HL-60 (cell line): ENCODE results near the gene PGAM5.
A peak's percentile ranks its signal among the peaks of the same experiment; 100 is the strongest.

ENCODE experiments used
- DNase-seq, 2 experiments: peaks; one replicate each; pipeline ENCODE4 v3.0.0-alpha.2; 2010 to 2020; ENCODE audit warnings: low read depth in 1 of 2, low spot score in 1 of 2
- H3K27ac ChIP-seq: fragments of 250-450 bp; sonication (Bioruptor Pico); replicated peaks from 2 replicates; pipeline ENCODE4 v1.5.1; 2020; ENCODE audit warnings: mild to moderate bottlenecking, moderate library complexity
- H3K27me3 ChIP-seq: fragments of 250-450 bp; sonication (Bioruptor Pico); 2 replicates; pipeline ENCODE4 v1.5.1; 2021; ENCODE audit warnings: mild to moderate bottlenecking, moderate library complexity; ENCODE audit not compliant: insufficient read depth, poor library complexity, severe bottlenecking
- H3K4me3 ChIP-seq: replicated peaks from 2 replicates; pipeline ENCODE4 v1.5.1; 2011; ENCODE audit warnings: mild to moderate bottlenecking, control low read depth, low read length; ENCODE audit not compliant: insufficient read depth
- CTCF ChIP-seq: IDR thresholded peaks from one replicate; pipeline ENCODE4 v1.5.1; 2011; ENCODE audit warnings: low read length, control low read depth, inconsistent platforms; ENCODE audit not compliant: insufficient read depth
- GABPA ChIP-seq: IDR thresholded peaks from 2 replicates; pipeline ENCODE4 v1.6.1; 2012; ENCODE audit warnings: low read depth
- POLR2AphosphoS5 ChIP-seq: IDR thresholded peaks from 2 replicates; pipeline ENCODE4 v1.6.1; 2012; ENCODE audit warnings: low read depth
- REST ChIP-seq: IDR thresholded peaks from 2 replicates; pipeline ENCODE4 v1.6.1; 2012; ENCODE audit warnings: low read depth; ENCODE audit not compliant: insufficient replicate concordance
- SPI1 ChIP-seq: IDR thresholded peaks from 2 replicates; pipeline ENCODE4 v1.6.1; 2012; ENCODE audit warnings: low read depth, mild to moderate bottlenecking, borderline replicate concordance

Gene PGAM5

GRCh38 chr12:132665794-132666193 lies 44.8 kb upstream of the PGAM5 start:
- TF ChIP-seq CTCF: no peak
- no peak for TF ChIP-seq REST
- no peak for TF ChIP-seq GABPA
- no peak for TF ChIP-seq POLR2AphosphoS5
- no peak for TF ChIP-seq SPI1
- H3K27me3 ChIP-seq: no peaks in the 10 kb centered on the region
- H3K4me3 ChIP-seq: no peak overlapping the region
- no peak overlapping the region for H3K27ac ChIP-seq
- no peak for DNase-seq

GRCh38 chr12:132668191-132669088 lies 42.2 kb upstream of the PGAM5 start:
- Histone ChIP-seq H3K4me3 (no peak overlapping the region), H3K27ac (no peak overlapping the region), H3K27me3 (no peaks in the 10 kb centered on the region)
- no peak for DNase-seq
- TF ChIP-seq SPI1: no peak
- no peak for TF ChIP-seq GABPA
- TF ChIP-seq CTCF: no peak
- no peak for TF ChIP-seq REST
- no peak for TF ChIP-seq POLR2AphosphoS5

GRCh38 chr12:132669166-132669879 lies 41.3 kb upstream of the PGAM5 start:
- DNase-seq: no peak
- H3K27ac ChIP-seq: no peak overlapping the region
- H3K4me3 ChIP-seq: no peak overlapping the region
- no peak for TF ChIP-seq SPI1
- no peaks in the 10 kb centered on the region for H3K27me3 ChIP-seq

- Histone ChIP-seq H3K27me3 (no peaks in the 10 kb centered on the region), H3K27ac (no peak overlapping the region), H3K4me3 (no peak overlapping the region)
- TF ChIP-seq REST (no peak), CTCF (no peak), SPI1 (no peak), POLR2AphosphoS5 (no peak; the same call in 1 of the 2 replicates), GABPA (no peak)
- peak in 1 of 2 experiments; percentile 15 for DNase-seq
Observed at GRCh38 chr12:132672116-132672515, 38.5 kb upstream of the PGAM5 start.
